GM12872 (cell line): ENCODE data around the gene METTL1.

ENCODE experiments used
- CTCF ChIP-seq: IDR thresholded peaks from 3 replicates; pipeline ENCODE4 v1.5.1; 2011; ENCODE audit warnings: low read depth, mild to moderate bottlenecking, low read length, moderate library complexity; ENCODE audit not compliant: insufficient read depth

Gene METTL1

GRCh38 chr12:57735952-57736740 lies 35.8 kb downstream of the METTL1 start:
- TF ChIP-seq CTCF: no peak

DNA sequence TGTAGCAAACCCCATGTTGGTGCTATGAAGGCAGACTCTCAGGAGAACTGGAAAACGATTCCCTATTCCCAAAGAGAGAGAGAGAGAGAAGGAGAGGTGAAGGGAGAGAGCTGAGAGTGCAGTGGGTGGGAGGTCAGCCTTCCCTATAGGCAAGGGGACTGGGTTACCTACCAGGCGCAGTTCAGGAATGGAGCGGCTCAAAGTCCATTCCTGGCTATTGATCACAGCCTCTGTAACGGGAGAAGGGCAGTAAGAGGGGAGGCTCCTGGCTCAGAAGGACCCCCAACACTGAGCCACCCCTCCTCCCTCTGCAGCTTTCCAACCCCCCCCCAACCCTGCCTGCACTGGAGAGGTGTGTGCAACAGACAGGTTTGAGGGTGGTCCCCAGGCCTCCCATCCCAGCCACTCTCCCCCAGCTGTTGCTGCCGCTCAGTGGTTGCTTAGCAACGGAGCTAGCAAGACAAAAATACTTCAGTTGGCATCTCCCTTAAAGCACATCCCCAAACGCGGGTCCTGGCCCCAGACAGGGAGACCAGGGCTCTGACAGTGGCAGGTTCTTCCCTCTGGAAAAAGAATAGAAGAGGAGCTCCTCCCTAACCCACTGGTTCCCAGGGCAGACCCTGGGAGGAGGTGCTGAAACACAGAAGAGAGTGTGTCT lies 36.6 kb downstream of the METTL1 start:
- TF ChIP-seq CTCF: no peak

DNA sequence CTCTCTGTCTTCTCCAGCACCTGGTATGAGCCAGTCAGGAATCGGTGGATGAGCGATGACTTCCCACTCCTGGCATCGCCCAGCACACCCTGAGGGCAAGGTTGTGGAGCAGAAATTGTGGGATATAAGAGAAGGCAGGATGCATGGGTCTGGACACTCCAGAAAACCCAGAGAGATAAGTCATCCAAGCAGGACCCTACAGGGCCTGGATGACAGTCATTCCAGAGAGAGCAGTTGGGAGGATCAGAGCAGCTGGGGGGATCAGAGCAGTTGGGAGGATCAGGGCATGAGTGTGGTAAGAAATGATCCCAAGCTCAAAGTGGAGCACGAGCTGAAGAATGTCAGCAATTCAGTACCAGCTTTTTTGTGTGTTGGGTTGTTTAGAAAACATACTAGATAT lies 37.3 kb downstream of the METTL1 start:
- no peak for TF ChIP-seq CTCF

DNA sequence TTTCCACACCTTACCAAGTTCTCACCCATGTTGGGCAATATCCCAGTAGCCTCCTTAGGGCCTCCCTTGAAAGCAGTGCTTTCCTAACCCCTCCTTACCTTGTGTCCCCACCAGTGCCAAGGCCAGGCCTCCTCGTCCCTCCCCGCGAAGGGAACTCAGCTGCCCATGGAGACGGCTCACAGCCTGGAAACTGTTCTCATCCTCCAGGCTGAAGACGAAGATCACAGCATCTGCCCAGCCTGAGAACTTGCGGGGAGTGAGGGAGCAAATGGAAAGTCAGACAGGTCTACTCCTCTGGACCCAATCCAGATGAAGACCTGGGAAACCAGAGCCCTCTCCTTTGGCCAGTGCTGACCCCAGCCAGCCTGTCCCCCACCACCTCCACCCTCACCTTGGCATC lies 38.0 kb downstream of the METTL1 start:
- TF ChIP-seq CTCF: no peak

- no peak for TF ChIP-seq CTCF
These were observed 38.9 kb downstream of the METTL1 start for GRCh38 chr12:57732726-57733593.

GRCh38 chr12:57732270-57732669 lies 39.6 kb downstream of the METTL1 start:
- no peak for TF ChIP-seq CTCF
